K562 (cell line): ENCODE measurements around the gene SCFD2. TPM values are rescaled to one million over a fixed set of nuclear protein-coding genes. Genes with fewer than 3 reads are reported as not detected.

Experiments
- ATAC-seq: fragments of 200-7000 bp; cut with Tn5 transposase; 3 replicates; pipeline ENCODE4 v1.9.1; 2020; ENCODE audit warnings: moderate library complexity
- BruUV-seq: library from RNA; stranded (reverse); fragments of 400-500 nt; replicated peaks from 2 replicates; lab custom pipeline; 2021; lab: Mats Ljungman, UMichigan
- CTCF ChIA-PET: fragments of 300-600 bp; formaldehyde crosslinking; extraction: SDS; loops from one replicate; lab custom pipeline; 2021; ENCODE audit warnings: low intra/inter-chr PET ratio; lab: Yijun Ruan, JAX
- POLR2A ChIA-PET: fragments of 300-600, 350-650 bp; sonication (Branson Sonifier 250); formaldehyde crosslinking; extraction: SDS; loops from one replicate; lab custom pipeline; 2021; ENCODE audit warnings: antibody characterized with exemption, inconsistent platforms; lab: Yijun Ruan, JAX
- DNase-seq, 4 experiments: peaks; one replicate each; pipeline versions ENCODE4 v3.0.0 to v3.0.0-alpha.2; 2011 to 2018; ENCODE audit warnings: low spot score in 3 of 4, mixed read lengths in 3 of 4; ENCODE audit errors: extremely low read depth in 1 of 4
- FAIRE-seq: peaks from 2 replicates; lab custom pipeline; 2011; peaks lifted over from hg19 to GRCh38; lab: Jason Lieb, UNC
- H2AFZ ChIP-seq: 2 replicates; pipeline ENCODE4 v1.6.0; 2011; ENCODE audit warnings: low read depth, low read length, control low read depth, inconsistent platforms
- H3K27ac ChIP-seq: fragments of 200-600 bp; 3 replicates; pipeline ENCODE4 v1.8.0; 2011; ENCODE audit warnings: low read depth, mild to moderate bottlenecking, control low read depth, inconsistent platforms, low read length, moderate library complexity, mixed read lengths; ENCODE audit errors: extremely low read depth
- H3K27me3 ChIP-seq, 2 experiments: fragments of 300-600 bp in 1 of 2; 2 replicates in 1 of 2; 3 replicates in 1 of 2; pipeline versions ENCODE4 v1.6.0 to v1.8.0; 2011; ENCODE audit warnings: inconsistent platforms in 2 of 2, low read length in 2 of 2, mild to moderate bottlenecking in 1 of 2, mixed read lengths in 1 of 2, moderate library complexity in 1 of 2; ENCODE audit not compliant: control insufficient read depth in 2 of 2, insufficient read depth in 2 of 2
- H3K36me3 ChIP-seq: fragments of 300-600 bp; 3 replicates; pipeline ENCODE4 v1.8.0; 2011; ENCODE audit warnings: mild to moderate bottlenecking, low read length, inconsistent platforms; ENCODE audit not compliant: control insufficient read depth, insufficient read depth
- H3K4me1 ChIP-seq, 2 experiments: fragments of 200-600 bp in 1 of 2; replicated peaks in 1 of 2; 2 replicates in 1 of 2; 3 replicates in 1 of 2; pipeline versions ENCODE4 v1.5.1 to v1.8.0; 2011; ENCODE audit warnings: inconsistent platforms in 2 of 2, low read length in 2 of 2, mild to moderate bottlenecking in 1 of 2, mixed read lengths in 1 of 2, moderate library complexity in 1 of 2; ENCODE audit not compliant: control insufficient read depth in 2 of 2, insufficient read depth in 2 of 2
- H3K4me2 ChIP-seq: 2 replicates; pipeline ENCODE4 v1.6.1; 2011; ENCODE audit warnings: low read length, control low read depth, inconsistent platforms, mixed read lengths; ENCODE audit not compliant: insufficient read depth
- H3K4me3 ChIP-seq: fragments of 200-600 bp; sonication (generic), shearing (Covaris generic); 2 replicates; pipeline ENCODE4 v1.5.1; 2016; ENCODE audit warnings: control low read depth, inconsistent platforms
- H3K79me2 ChIP-seq: fragments of 200-600 bp; 3 replicates; pipeline ENCODE4 v1.8.0; 2011; ENCODE audit warnings: low read length, inconsistent platforms; ENCODE audit not compliant: control insufficient read depth, insufficient read depth
- H3K9ac ChIP-seq, 2 experiments: 2 replicates each; pipeline versions ENCODE4 v1.6.0 to v1.6.1; 2011; ENCODE audit warnings: low read depth in 2 of 2, low read length in 2 of 2, control low read depth in 1 of 2, inconsistent platforms in 1 of 2, mild to moderate bottlenecking in 1 of 2, mixed read lengths in 1 of 2; ENCODE audit not compliant: insufficient read depth in 1 of 2
- H3K9me1 ChIP-seq: one replicate; pipeline ENCODE4 v1.6.0; 2011; ENCODE audit warnings: inconsistent platforms, mild to moderate bottlenecking, low read length, moderate library complexity; ENCODE audit not compliant: control insufficient read depth, insufficient read depth
- H3K9me3 ChIP-seq: replicated peaks from 2 replicates; pipeline ENCODE4 v1.5.1; 2011; ENCODE audit warnings: low read depth, low read length, inconsistent platforms; ENCODE audit not compliant: control insufficient read depth, insufficient read depth
- H4K20me1 ChIP-seq: replicated peaks from 2 replicates; pipeline ENCODE4 v1.6.1; 2011; ENCODE audit warnings: low read length, inconsistent platforms, mixed read lengths; ENCODE audit not compliant: control insufficient read depth, insufficient read depth
- ARID4B ChIP-seq: sonication (generic); formaldehyde crosslinking; IDR thresholded peaks from 2 replicates; pipeline ENCODE4 v1.8.0; 2022; ENCODE audit warnings: mild to moderate bottlenecking, missing genetic modification reagents
- ATF3 ChIP-seq, 2 experiments: fragments of 450-650 bp in 1 of 2; sonication (generic) in 1 of 2; formaldehyde crosslinking in 1 of 2; IDR thresholded peaks in 1 of 2; conservative IDR thresholded peaks in 1 of 2; 2 replicates each; pipeline versions ENCODE4 v1.6.1 to v1.8.1; 2016 to 2023; ENCODE audit warnings: mild to moderate bottlenecking in 2 of 2, moderate library complexity in 2 of 2, inconsistent platforms in 1 of 2, missing genetic modification reagents in 1 of 2
- CAMTA2 ChIP-seq: fragments of 250-450 bp; sonication (Bioruptor Pico); conservative IDR thresholded peaks from 2 replicates; pipeline ENCODE4 v1.5.1; 2022
- DACH1 ChIP-seq: fragments of 450-650 bp; IDR thresholded peaks from 2 replicates; pipeline ENCODE4 v1.6.1; 2018; ENCODE audit not compliant: partially characterized antibody
- HDAC3 ChIP-seq: fragments of 450-650 bp; IDR thresholded peaks from 2 replicates; pipeline ENCODE4 v1.6.1; 2018; ENCODE audit warnings: borderline replicate concordance, mild to moderate bottlenecking, moderate library complexity; ENCODE audit not compliant: partially characterized antibody
- PREB ChIP-seq: sonication (generic); formaldehyde crosslinking; IDR thresholded peaks from 2 replicates; pipeline ENCODE4 v1.8.1; 2023; ENCODE audit warnings: mild to moderate bottlenecking, missing genetic modification reagents
- SUPT5H ChIP-seq: fragments of 450-650 bp; IDR thresholded peaks from 2 replicates; pipeline ENCODE4 v1.6.1; 2016
- TEAD1 ChIP-seq, 2 experiments: fragments of 450-650 bp in 1 of 2; sonication (generic) in 1 of 2; formaldehyde crosslinking; IDR thresholded peaks; 2 replicates each; pipeline versions ENCODE4 v1.4.0 to v1.8.0; 2020 to 2022; ENCODE audit warnings: mild to moderate bottlenecking in 2 of 2, missing genetic modification reagents in 1 of 2
- USF2 ChIP-seq: sonication (generic); formaldehyde crosslinking; IDR thresholded peaks from 2 replicates; pipeline ENCODE4 v1.5.0; 2020; ENCODE audit warnings: missing genetic modification reagents
- ZNF699 ChIP-seq: fragments of 250-450 bp; sonication (Bioruptor Pico); IDR thresholded peaks from 2 replicates; pipeline ENCODE4 v1.8.0; 2021; ENCODE audit warnings: mild to moderate bottlenecking, moderate library complexity; ENCODE audit not compliant: insufficient replicate concordance
- whole genome bisulfite sequencing: fragments of 100-300 bp; shearing (Covaris generic); methylation state at CpG from one replicate; pipeline ENCODE4 v1.1.6; 2016; ENCODE audit warnings: low coverage, mixed read lengths; ENCODE audit not compliant: insufficient coverage; ENCODE audit errors: missing lambda C conversion rate; 5-methylcytosine and 5-hydroxymethylcytosine counted together
- in situ Hi-C: fragments of 300-500 bp; cut with MboI; formaldehyde crosslinking; loops from 4 replicates; pipeline ENCODE4 v1.15.0; 2018; ENCODE audit warnings: inconsistent platforms, mixed read lengths
- intact Hi-C: fragments of 100-400 bp; cut with micrococcal nuclease; formaldehyde crosslinking; loops from 2 replicates; pipeline ENCODE4 v1.14.2; 2022
- polyA plus RNA-seq, 8 experiments: library from polyadenylated mRNA; depleted of rRNA in 4 of 8; stranded (reverse) in 5 of 8; unstranded in 3 of 8; fragments of >200 nt; fragmentation: Nextera tagmentation in 2 of 8; fragmentation: Illumina TruSeq in 1 of 8; extraction: Ambion mirVana in 2 of 8; extraction: Trizol in 1 of 8; gene quantifications; 2 replicates each; pipeline versions ENCODE4 v1.2.1 to v1.2.3, GENCODE V29; 2011 to 2014; ENCODE audit warnings: inconsistent platforms in 1 of 8, missing spikeins in 1 of 8
- total RNA-seq, 7 experiments: library from RNA; depleted of rRNA in 6 of 7; stranded (reverse); fragments of >200 nt in 6 of 7; fragmentation: Illumina TruSeq in 2 of 7; extraction: Trizol in 2 of 7; gene quantifications; 2 replicates each; pipeline versions ENCODE4 v1.2.1 to v1.2.3, GENCODE V29; 2011 to 2021; ENCODE audit warnings: low replicate concordance in 1 of 7

The SCFD2 gene
- total and polyA plus RNA-seq, 9 of the 15 experiments (the other 6 are each of a cell fraction or from before 2014, with no cell fraction given): 5.7 to 30.3 (median 22.8) TPM

GRCh38 chr4:52999626-53000025, 366.2 kb downstream of the SCFD2 start:
- H3K79me2 ChIP-seq: no peaks in the 10 kb centered on the region
- WGBS: 47% methylated on average over 6 of the region's 6 CpGs
- FAIRE-seq: no peak
- no peak overlapping the region for H3K9ac ChIP-seq
- no peak overlapping the region for H3K27ac ChIP-seq
- H3K4me2 ChIP-seq: no peak overlapping the region
- no peaks in the 10 kb centered on the region for H3K9me1 ChIP-seq
- H2AFZ ChIP-seq: no peak overlapping the region
- ChIA-PET POLR2A (no interaction called here), CTCF (no interaction called here)
- H3K4me1 ChIP-seq: peaks cover 0 to 6% of the 10 kb centered on the region in 2 experiments; a peak in 2 of 5 replicates
- H4K20me1 ChIP-seq: no peaks in the 10 kb centered on the region
- H3K27me3 ChIP-seq: no peaks in the 10 kb centered on the region
- in situ Hi-C loops: loop anchor here (25.0 kb wide), 1 partner anchor 813 kb away; no protein-coding TSS in a partner anchor
- TF ChIP-seq PREB (CRISPR knock-in tag) (no peak), SUPT5H (no peak), CAMTA2 (CRISPR knock-in tag) (no peak), HDAC3 (no peak), ATF3 (IDR thresholded peaks at IDR 0.05) (no peak), ATF3 (CRISPR knock-in tag; conservative IDR thresholded peaks at IDR 0.05) (no peak), ARID4B (CRISPR knock-in tag) (no peak), ZNF699 (no peak), USF2 (no peak), TEAD1 (CRISPR knock-in tag; IDR thresholded peaks at IDR 0.05) (no peak), DACH1 (no peak)
- no peak overlapping the region for H3K4me3 ChIP-seq
- ATAC-seq: no peak
- H3K9me3 ChIP-seq: no peaks in the 10 kb centered on the region
- no peaks in the 10 kb centered on the region for H3K36me3 ChIP-seq
- intact Hi-C loops: no loop called here
- DNase-seq: no peak
- BruUV-seq: no TSS peak
